ENCODE measurements around the gene RRH.

DNA sequence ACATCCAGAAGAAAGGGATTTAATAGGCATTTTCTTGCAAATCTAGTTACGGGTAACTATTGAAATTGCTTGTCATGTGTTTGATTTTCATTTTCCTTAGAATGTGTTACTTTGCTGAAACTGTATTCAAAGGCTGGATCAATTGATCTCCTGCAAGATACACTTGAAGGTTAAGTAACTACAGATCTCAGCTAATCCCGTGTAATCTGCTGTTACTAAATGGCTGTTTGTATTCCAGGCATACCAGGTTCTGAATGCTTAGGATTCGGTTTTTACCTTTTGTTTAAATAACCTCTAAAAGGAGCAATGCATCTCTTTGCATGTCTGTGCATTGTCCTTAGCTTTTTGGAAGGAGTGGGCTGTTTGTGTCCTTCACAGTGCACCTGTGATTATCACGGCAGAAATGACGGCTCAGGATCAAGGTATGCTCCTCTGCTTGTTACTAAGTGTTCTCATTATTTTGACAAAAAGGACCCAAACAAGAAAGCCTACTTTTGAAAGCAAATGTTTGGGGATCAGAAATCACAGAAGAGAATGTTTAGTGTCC is 20.2 kb downstream of the RRH start, which contains the start of gene LRIT3:
- TF ChIP-seq, protein P1, sequence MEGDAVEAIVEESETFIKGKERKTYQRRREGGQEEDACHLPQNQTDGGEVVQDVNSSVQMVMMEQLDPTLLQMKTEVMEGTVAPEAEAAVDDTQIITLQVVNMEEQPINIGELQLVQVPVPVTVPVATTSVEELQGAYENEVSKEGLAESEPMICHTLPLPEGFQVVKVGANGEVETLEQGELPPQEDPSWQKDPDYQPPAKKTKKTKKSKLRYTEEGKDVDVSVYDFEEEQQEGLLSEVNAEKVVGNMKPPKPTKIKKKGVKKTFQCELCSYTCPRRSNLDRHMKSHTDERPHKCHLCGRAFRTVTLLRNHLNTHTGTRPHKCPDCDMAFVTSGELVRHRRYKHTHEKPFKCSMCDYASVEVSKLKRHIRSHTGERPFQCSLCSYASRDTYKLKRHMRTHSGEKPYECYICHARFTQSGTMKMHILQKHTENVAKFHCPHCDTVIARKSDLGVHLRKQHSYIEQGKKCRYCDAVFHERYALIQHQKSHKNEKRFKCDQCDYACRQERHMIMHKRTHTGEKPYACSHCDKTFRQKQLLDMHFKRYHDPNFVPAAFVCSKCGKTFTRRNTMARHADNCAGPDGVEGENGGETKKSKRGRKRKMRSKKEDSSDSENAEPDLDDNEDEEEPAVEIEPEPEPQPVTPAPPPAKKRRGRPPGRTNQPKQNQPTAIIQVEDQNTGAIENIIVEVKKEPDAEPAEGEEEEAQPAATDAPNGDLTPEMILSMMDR (IDR thresholded peaks at IDR 0.05), result no peak
- TF ChIP-seq POLR2A (IDR thresholded peaks at IDR 0.05), result no peak
- no peak for TF ChIP-seq POLR2AphosphoS5 (IDR thresholded peaks at IDR 0.05)

All from prostate gland (tissue), 2 donors.